ENCODE results near the gene SNRNP25.

Gene SNRNP25

DNA sequence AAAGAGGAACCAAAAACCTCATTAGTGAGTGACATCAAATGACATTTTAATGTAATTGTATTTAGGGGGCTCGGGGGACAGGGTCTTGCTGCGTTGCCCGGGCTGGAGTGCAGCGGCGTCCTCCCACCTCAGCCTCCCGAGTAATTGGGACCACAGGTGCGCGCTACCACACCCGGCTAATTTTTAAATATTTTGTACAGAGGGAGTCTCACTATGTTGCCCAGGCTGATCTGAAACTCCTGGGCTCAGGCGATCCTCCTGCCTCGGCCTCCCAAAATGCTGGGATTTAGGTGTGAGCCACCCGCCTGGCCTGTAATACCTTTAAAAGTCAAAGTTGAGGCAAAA is 581 bp downstream of the SNRNP25 start:
- Histone ChIP-seq H3K9ac (ENCODE audit: low read length) (peak overlapping the region; percentile 95), H3K79me2 (ENCODE audit: insufficient read depth, low read length) (peaks cover 26% of the 10 kb centered on the region), H3F3A (ENCODE audit: insufficient read depth, low read length) (no peaks in the 10 kb centered on the region), H4K20me1 (ENCODE audit: insufficient read depth, low read length) (no peaks in the 10 kb centered on the region), H3K27ac (ENCODE audit: low read depth, low read length, poor library complexity, severe bottlenecking) (peak overlapping the region; percentile 43), H3K27me3 (ENCODE audit: insufficient read depth, low read length) (no peaks in the 10 kb centered on the region), H3K4me3 (ENCODE audit: low read depth, low read length, poor library complexity, severe bottlenecking) (peak overlapping the region; percentile 74), H3K36me3 (ENCODE audit: insufficient read depth, low read length) (peaks cover 70% of the 10 kb centered on the region), H3K9me2 (ENCODE audit: low read depth, low read length) (no peaks in the 10 kb centered on the region), H3K9me3 (ENCODE audit: low read length) (no peaks in the 10 kb centered on the region), H3K4me1 (ENCODE audit: insufficient read depth, low read length, severe bottlenecking) (peaks cover 26% of the 10 kb centered on the region), H3K4me2 (ENCODE audit: low read length) (peak overlapping the region; percentile 79), H2AFZ (ENCODE audit: low read length) (no peak overlapping the region; the same call in 1 of the 2 replicates)
- TF ChIP-seq, protein P1, sequence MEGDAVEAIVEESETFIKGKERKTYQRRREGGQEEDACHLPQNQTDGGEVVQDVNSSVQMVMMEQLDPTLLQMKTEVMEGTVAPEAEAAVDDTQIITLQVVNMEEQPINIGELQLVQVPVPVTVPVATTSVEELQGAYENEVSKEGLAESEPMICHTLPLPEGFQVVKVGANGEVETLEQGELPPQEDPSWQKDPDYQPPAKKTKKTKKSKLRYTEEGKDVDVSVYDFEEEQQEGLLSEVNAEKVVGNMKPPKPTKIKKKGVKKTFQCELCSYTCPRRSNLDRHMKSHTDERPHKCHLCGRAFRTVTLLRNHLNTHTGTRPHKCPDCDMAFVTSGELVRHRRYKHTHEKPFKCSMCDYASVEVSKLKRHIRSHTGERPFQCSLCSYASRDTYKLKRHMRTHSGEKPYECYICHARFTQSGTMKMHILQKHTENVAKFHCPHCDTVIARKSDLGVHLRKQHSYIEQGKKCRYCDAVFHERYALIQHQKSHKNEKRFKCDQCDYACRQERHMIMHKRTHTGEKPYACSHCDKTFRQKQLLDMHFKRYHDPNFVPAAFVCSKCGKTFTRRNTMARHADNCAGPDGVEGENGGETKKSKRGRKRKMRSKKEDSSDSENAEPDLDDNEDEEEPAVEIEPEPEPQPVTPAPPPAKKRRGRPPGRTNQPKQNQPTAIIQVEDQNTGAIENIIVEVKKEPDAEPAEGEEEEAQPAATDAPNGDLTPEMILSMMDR (IDR thresholded peaks at IDR 0.05; ENCODE audit: low read length) = no peak
- TF ChIP-seq EZH2 (IDR thresholded peaks at IDR 0.05; ENCODE audit: borderline replicate concordance, low read length) = no peak

DNA sequence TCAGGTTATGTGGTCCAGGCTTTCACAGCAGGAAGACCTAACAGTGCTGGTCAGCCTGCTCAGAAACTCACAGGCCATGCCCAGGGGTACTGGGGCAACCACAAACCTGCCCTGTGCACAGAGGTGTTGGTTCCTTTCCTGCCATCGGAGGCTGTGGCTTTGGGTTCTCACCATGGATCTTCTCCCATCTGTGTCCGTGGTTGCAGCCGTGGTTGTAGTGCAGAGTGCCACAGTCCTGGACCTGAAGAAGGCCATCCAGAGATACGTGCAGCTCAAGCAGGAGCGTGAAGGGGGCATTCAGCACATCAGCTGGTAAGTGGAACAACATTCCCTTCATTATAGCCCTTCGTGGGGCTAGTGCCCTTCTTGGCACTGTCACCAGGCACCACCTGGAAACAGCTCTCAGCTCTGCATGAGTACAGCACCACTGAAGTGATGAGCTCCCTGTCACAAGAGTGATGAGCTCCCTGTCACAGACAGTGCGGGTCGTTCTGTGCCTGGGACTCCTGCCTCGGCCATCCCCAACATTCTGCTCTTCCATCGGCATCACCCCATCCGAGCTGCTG is 2.0 kb downstream of the SNRNP25 start:
- no peak for TF ChIP-seq EZH2 (IDR thresholded peaks at IDR 0.05; ENCODE audit: borderline replicate concordance, low read length)
- TF ChIP-seq, protein P1 (IDR thresholded peaks at IDR 0.05; ENCODE audit: low read length) = no peak
- Histone ChIP-seq H3K79me2 (ENCODE audit: insufficient read depth, low read length) (peaks cover 25% of the 10 kb centered on the region), H3K36me3 (ENCODE audit: insufficient read depth, low read length) (peaks cover 56% of the 10 kb centered on the region), H3K27me3 (ENCODE audit: insufficient read depth, low read length) (no peaks in the 10 kb centered on the region), H4K20me1 (ENCODE audit: insufficient read depth, low read length) (no peaks in the 10 kb centered on the region), H3K4me1 (ENCODE audit: insufficient read depth, low read length, severe bottlenecking) (peaks cover 26% of the 10 kb centered on the region), H3F3A (ENCODE audit: insufficient read depth, low read length) (no peaks in the 10 kb centered on the region), H3K9ac (ENCODE audit: low read length) (no peak overlapping the region), H3K9me3 (ENCODE audit: low read length) (no peaks in the 10 kb centered on the region), H3K9me2 (ENCODE audit: low read depth, low read length) (no peaks in the 10 kb centered on the region), H3K4me3 (ENCODE audit: low read depth, low read length, poor library complexity, severe bottlenecking) (no peak overlapping the region), H2AFZ (ENCODE audit: low read length) (no peak overlapping the region), H3K4me2 (ENCODE audit: low read length) (no peak overlapping the region), H3K27ac (ENCODE audit: low read depth, low read length, poor library complexity, severe bottlenecking) (no peak overlapping the region)

DNA sequence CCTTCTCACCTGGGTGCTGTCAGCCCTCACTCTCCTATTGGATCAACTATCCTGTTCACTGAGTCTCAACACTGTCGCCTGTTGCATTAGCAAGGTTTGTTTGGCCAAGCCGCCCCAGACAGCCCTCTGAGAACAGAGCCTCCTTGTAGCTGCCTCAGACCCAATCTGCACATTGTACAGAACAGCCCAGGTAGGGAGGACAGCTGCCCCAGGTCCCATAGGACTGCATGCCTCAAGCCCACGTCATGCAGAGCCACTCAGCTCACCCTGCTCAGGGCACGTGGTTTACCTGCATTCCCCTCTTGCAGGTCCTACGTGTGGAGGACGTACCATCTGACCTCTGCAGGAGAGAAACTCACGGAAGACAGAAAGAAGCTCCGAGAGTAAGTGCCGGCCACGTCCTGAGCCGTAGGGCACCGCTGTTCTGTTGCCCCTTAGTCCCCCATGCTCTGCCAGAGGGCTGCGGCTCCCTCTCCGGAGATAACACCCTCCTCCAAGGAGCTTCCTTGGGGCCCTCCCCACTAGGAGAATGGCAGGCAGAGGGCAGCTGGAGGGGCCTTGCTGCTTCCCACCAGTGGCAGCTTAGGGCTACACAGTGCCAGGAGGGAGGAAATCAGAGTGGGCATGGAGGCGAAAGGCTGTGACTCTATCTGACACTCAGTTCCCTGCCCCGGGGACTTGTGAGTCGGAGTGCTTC is 2.8 kb downstream of the SNRNP25 start:
- no peaks in the 10 kb centered on the region for H3F3A ChIP-seq (ENCODE audit: insufficient read depth, low read length)
- no peak overlapping the region for H2AFZ ChIP-seq (ENCODE audit: low read length)
- peaks cover 18% of the 10 kb centered on the region; the same call in 1 of the 2 replicates for H3K79me2 ChIP-seq (ENCODE audit: insufficient read depth, low read length)
- no peak overlapping the region for H3K4me3 ChIP-seq (ENCODE audit: low read depth, low read length, poor library complexity, severe bottlenecking)
- H3K4me2 ChIP-seq (ENCODE audit: low read length) = no peak overlapping the region
- H3K9ac ChIP-seq (ENCODE audit: low read length) = no peak overlapping the region
- no peaks in the 10 kb centered on the region for H3K9me3 ChIP-seq (ENCODE audit: low read length)
- no peaks in the 10 kb centered on the region for H3K27me3 ChIP-seq (ENCODE audit: insufficient read depth, low read length)
- H3K27ac ChIP-seq (ENCODE audit: low read depth, low read length, poor library complexity, severe bottlenecking) = no peak overlapping the region
- H4K20me1 ChIP-seq (ENCODE audit: insufficient read depth, low read length) = no peaks in the 10 kb centered on the region
- H3K36me3 ChIP-seq (ENCODE audit: insufficient read depth, low read length) = peaks cover 48% of the 10 kb centered on the region
- H3K9me2 ChIP-seq (ENCODE audit: low read depth, low read length) = no peaks in the 10 kb centered on the region
- H3K4me1 ChIP-seq (ENCODE audit: insufficient read depth, low read length, severe bottlenecking) = peaks cover 21% of the 10 kb centered on the region
- TF ChIP-seq, protein P1 (IDR thresholded peaks at IDR 0.05; ENCODE audit: low read length) = no peak
- TF ChIP-seq EZH2 (IDR thresholded peaks at IDR 0.05; ENCODE audit: borderline replicate concordance, low read length) = no peak
